NCI-H446 (cell line): ENCODE measurements around the gene KANTR.

Experiments used
- DNase-seq, 2 experiments: peaks; one replicate each; lab custom pipeline; 2025; lab: John Stamatoyannopoulos, UW

KANTR gene, protein sequence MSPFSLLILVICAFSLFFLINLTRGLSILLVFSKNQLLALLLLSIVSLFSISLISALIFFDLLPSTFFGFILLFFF

GRCh38 chrX:53093748-53094581 lies at the start of gene KANTR:
Gene KANTR (plus strand): TSS chrX:53094142. CDS start chrX:53124273, 30,131 bp downstream.
- peak; percentile 90 to 95 for DNase-seq

DNA sequence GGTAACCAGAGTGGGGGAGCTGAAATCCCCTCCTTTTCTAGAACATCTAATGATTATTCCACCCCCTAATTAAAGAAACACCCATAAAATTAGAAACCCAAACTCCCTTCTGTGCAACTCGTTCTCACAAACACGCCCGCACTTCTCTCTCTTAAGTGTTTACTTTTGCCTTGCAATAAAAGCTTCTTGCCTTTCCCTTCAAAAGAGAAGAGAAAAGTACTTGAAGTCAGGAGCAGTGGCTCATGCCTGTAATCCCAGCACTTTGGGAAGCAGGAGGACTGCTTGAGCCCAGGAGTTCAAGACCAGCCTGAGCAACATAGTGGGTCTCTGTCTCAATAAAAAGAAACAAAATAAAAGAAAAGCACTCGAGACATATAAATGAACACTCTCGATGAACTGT lies 48.9 kb upstream of the KANTR start:
- DNase-seq = no peak

- peak in 1 of 2 experiments; percentile 1 for DNase-seq
These were observed 46.7 kb upstream of the KANTR start for GRCh38 chrX:53047228-53047627.

GRCh38 chrX:53048169-53049126 lies 45.5 kb upstream of the KANTR start, which contains the start of gene GPR173:
Gene GPR173 (plus strand): TSS chrX:53048789. CDS start chrX:53076622, 27,833 bp downstream.
- peak; percentile 1 to 71 for DNase-seq

DNA sequence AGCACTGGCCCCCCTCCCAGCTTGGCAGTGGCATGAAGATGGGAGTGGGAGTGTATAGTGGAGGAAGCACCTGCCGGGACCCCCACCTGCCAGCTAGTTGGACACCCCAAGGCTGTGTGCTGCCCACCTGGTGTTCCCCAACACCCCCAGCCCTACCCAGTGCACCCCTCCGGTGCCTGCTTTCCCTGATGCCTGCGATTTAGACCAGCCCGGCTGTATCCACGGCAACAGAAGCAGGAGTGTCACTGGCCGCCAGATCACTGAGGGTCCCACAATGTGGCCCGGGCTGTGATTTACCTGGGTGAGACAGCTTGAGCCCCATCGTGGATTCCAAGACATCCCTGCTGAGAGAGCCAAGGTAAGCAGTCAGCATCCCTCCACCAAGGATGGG lies 44.8 kb upstream of the KANTR start:
- no peak for DNase-seq

- DNase-seq = no peak
These were observed 43.1 kb upstream of the KANTR start for GRCh38 chrX:53050841-53051240.

GRCh38 chrX:53055244-53055849 lies 38.6 kb upstream of the KANTR start:
- DNase-seq = no peak

- DNase-seq = no peak
These were observed 37.6 kb upstream of the KANTR start for GRCh38 chrX:53056292-53056691.

- no peak for DNase-seq
These were observed 28.8 kb upstream of the KANTR start for GRCh38 chrX:53065104-53065503.

DNA sequence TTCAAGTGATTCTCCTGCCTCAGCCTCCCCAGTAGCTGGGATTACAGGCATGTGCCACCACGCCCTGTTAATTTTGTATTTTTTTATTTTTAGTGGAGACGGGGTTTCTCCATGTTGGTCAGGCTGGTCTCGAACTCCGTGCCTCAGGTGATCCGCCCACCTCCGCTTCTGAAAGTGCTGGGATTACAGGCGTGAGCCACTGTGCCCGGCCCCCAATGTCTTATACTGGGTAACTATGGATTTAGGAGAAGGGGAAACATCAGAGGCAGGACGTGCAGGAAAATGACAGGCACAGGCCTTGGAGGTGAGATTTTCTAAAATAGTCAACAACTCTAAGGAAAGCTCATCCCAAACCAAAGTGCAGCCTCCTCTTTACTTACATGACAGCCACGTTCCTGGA lies 22.9 kb upstream of the KANTR start:
- DNase-seq = no peak

DNA sequence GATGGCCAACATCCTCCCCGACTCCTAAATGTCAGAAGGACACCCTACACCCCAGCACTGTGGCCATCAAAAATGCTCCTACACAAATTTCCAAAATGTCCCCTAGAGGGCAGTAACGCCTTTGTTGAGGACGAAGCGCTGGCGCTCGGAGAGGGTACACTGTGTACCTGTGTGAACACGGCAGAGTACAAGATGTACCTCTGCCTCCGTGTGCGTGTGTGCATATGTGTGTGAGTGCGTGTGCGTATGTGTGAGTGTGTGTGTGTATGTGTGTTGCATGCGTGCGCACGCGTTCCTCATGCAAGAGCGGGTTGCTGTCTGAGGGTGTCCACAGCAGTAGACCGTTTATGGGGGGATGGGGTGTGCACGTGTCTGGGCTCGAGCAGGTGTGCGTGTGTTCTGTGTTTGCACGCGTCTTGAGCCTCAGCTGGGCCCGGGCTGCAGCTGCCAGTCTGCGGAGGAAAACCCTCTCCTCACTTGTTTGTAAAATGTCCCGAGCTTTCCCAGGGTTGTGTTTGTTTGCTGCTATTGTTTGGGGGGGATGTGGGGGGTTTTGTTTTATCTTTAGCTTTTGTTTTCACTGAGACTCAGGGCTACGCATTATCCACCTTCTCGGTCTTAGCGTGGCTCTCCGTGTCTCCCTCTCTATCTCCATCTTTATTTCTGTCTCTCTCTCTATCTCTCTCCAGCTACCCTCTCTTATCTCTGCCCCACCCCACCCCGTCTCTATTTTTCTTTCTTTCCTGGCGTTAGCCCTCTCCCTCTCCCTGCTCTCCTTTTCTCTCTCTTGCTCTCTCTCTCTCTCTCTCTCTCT lies 22.1 kb upstream of the KANTR start:
- DNase-seq = peak; percentile 43 to 73

GRCh38 chrX:53072418-53073114 lies 21.4 kb upstream of the KANTR start:
- DNase-seq = no peak

DNA sequence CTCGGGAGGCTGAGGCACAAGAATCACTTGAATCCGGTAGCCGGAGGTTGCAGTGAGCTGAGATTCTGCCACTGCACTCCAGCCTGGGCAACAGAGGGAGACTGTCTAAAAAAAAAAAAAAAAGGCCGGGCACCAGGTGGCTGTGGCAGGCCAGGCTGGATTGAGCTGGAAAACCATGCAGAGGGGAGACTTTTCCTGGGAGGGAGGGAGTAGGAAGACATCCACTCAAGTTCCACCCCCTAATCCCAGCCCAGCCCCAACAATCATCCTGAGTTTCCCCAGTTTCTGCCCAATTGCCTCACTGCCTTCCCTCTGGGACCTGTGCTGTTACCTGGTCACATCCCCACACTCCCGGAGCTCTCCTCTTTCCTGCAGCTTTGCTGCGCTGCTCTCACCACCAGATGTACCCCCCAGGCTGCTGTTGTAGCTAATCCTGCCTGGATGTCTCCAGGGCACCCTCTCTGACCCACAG lies 20.8 kb upstream of the KANTR start:
- no peak for DNase-seq

- no peak for DNase-seq
These were observed 18.9 kb upstream of the KANTR start for GRCh38 chrX:53075011-53075410.

DNA sequence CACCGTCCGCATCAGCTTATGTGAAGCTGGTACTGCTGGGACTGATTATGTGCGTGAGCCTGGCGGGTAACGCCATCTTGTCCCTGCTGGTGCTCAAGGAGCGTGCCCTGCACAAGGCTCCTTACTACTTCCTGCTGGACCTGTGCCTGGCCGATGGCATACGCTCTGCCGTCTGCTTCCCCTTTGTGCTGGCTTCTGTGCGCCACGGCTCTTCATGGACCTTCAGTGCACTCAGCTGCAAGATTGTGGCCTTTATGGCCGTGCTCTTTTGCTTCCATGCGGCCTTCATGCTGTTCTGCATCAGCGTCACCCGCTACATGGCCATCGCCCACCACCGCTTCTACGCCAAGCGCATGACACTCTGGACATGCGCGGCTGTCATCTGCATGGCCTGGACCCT lies 17.3 kb upstream of the KANTR start:
- DNase-seq = no peak

- no peak for DNase-seq
These were observed 16.4 kb upstream of the KANTR start for GRCh38 chrX:53077207-53078197.

DNA sequence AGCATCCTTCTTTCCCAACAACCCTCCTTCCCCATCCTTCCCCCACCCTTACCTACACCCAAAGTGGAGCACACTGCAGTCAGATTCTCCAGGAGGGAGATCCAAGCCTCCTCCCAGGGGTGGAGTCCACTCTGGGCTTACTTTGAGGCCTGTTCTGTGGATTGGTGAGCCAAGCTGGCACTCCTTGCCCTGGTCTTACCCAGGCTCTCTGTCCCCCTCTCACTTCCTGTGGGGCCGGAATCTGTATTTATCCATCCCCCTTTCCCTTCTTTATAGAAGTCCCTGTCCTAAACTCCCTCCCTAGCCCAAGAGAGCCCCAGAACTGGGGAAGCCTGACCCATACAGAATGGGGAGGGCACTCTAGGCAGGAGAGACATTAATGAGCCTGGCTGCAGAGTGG lies 15.0 kb upstream of the KANTR start:
- no peak for DNase-seq

DNA sequence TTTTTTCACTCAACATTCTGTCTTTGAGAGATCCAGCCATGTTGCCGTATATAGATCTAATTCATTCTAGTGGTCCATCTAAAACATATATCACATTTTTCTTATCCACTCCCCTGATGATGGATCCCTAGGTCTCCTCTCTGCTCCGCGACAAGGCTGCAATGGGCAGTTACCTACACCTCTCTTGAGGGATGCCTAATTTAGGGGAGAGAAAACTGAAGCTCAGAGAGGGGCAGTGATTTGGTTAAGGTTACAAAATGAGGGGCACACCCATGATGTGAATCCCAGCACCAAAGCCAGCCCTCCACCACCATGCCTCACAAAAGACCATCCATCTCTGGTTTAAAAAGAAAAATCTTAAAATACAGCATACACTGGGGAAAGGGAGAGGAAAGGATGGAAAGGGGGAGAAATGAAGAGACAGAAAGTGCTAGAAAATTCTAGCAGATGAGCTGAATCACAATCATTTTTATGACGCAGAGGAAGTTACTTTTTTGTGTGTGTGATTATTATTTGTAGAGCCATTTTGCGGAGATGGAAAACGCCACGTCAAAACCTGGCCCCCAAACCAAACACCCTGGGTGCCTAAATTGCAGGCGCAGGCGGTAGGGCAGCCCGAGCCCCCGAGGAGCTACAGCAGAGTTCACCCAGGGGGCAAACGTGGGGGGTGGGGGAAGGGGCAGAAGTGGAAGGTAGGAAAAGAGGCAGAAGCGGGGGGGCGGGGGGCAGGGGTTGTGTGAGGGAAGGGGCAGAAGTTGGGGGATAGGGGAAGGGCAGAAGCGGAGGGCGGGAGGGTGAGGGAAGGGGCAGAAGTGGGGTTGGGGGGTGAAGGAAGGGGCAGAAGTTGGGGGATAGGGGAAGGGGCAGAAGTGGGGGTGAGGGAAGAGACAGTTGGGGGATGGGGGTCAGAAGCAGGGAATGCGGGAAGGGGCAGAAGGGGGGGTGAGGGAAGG lies 13.0 kb upstream of the KANTR start:
- no peak for DNase-seq
